ENCODE data around the gene KCNK7.

DNA sequence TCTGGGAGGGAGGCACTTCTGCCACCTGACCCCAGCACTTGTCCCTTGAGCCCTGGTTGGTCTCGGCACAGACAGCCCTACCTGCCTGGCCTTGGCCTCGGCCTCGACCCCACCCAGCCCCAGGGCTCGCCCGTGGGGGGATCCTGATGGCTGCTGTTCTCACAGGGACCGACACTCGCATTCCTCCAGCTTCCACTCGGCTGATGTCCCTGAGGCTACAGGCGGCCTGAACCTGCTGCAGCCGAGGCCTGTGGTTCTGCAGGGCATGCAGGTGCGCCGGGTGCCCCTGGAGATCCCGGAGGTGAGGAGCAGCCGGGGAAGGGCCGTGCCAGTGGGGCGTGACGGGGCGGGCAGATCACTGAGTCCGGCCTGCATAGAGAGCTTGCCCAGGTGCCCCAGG is 25.1 kb upstream of the KCNK7 start:
- no peak for TF ChIP-seq CTCF (IDR thresholded peaks at IDR 0.05; ENCODE audit: poor library complexity)
- TF ChIP-seq EZH2phosphoT487 (IDR thresholded peaks at IDR 0.05; ENCODE audit: low read depth, severe bottlenecking, unreplicated experiment): no peak

Data from hepatocyte (in vitro differentiated cells).